T-helper 9 cell (primary cell): ENCODE data around the gene VKORC1.
A peak's percentile ranks its signal among the peaks of the same experiment; 100 is the strongest.
"Not testable (repeated sequence)": the region's sequence is repeated elsewhere in the genome, so short reads cannot be mapped to it uniquely, and the experiment has no call there.

Source experiments
- DNase-seq: peaks from one replicate; pipeline ENCODE4 v3.0.0-alpha.2; 2020

Gene VKORC1

GRCh38 chr16:31106509-31107464 is 12.2 kb upstream of the VKORC1 start:
- DNase-seq, result no peak

GRCh38 chr16:31105677-31106213 is 11.1 kb upstream of the VKORC1 start:
- peak; percentile 75 for DNase-seq

GRCh38 chr16:31100876-31101641 is 6.5 kb upstream of the VKORC1 start:
- DNase-seq, result not testable (repeated sequence)

- DNase-seq, result no peak
These were observed 5.5 kb upstream of the VKORC1 start for GRCh38 chr16:31099860-31100638.

GRCh38 chr16:31094088-31094423 is 541 bp downstream of the VKORC1 start:
- no peak for DNase-seq

- no peak for DNase-seq
These were observed 1.4 kb downstream of the VKORC1 start for GRCh38 chr16:31093132-31093703.

GRCh38 chr16:31092330-31092729 is 2.3 kb downstream of the VKORC1 start:
- no peak for DNase-seq

GRCh38 chr16:31090540-31090939 is 4.1 kb downstream of the VKORC1 start:
- no peak for DNase-seq

- DNase-seq, result no peak
These were observed 5.4 kb downstream of the VKORC1 start for GRCh38 chr16:31089199-31089598.

GRCh38 chr16:31088459-31089183 is 6.0 kb downstream of the VKORC1 start, which contains the start of gene PRSS53:
Gene PRSS53 (minus strand): TSS chr16:31088943. CDS start chr16:31088809, 134 bp downstream.
- no peak for DNase-seq

- no peak for DNase-seq
These were observed 6.6 kb downstream of the VKORC1 start for GRCh38 chr16:31087971-31088370.

- no peak for DNase-seq
These were observed 7.1 kb downstream of the VKORC1 start for GRCh38 chr16:31087481-31087880.

- DNase-seq, result no peak
These were observed 8.0 kb downstream of the VKORC1 start for GRCh38 chr16:31086629-31086906.

GRCh38 chr16:31085873-31086628 is 8.5 kb downstream of the VKORC1 start:
- no peak for DNase-seq

GRCh38 chr16:31085411-31085810 is 9.2 kb downstream of the VKORC1 start:
- no peak for DNase-seq

GRCh38 chr16:31084584-31085302 is 9.9 kb downstream of the VKORC1 start:
- no peak for DNase-seq

GRCh38 chr16:31083981-31084380 is 10.6 kb downstream of the VKORC1 start:
- DNase-seq, result no peak

GRCh38 chr16:31083556-31083955 is 11.0 kb downstream of the VKORC1 start:
- no peak for DNase-seq

GRCh38 chr16:31083081-31083480 is 11.5 kb downstream of the VKORC1 start:
- no peak for DNase-seq

GRCh38 chr16:31082368-31083045 is 12.1 kb downstream of the VKORC1 start:
- DNase-seq, result no peak
